COLO829 (cell line): ENCODE results near the gene SPEN.
"Not testable (repeated sequence)": the region's sequence is repeated elsewhere in the genome, so short reads cannot be mapped to it uniquely, and the experiment has no call there.

Experiments
- DNase-seq: peaks from one replicate; pipeline ENCODE4 v3.0.0; 2012; ENCODE audit warnings: low spot score

SPEN gene

DNA sequence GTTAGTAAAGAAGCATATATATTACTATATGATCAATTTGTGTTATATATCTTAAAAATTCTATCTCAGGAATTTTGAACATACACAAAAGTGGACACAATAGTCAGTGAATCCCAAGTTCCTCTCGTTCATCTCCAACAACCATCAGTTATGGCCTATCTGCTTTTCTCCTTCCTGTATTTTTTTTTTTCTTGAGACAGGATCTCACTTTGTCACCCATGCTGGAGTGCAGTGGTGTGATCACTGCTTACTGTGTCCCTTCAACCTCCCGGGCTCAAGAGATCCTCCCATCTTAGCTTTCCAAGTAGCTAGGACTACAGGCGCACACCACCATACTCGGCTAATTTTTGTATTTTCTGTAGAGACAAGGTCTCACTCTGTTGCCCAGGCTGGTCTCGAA is 9.4 kb downstream of the SPEN start:
- no peak for DNase-seq

DNA sequence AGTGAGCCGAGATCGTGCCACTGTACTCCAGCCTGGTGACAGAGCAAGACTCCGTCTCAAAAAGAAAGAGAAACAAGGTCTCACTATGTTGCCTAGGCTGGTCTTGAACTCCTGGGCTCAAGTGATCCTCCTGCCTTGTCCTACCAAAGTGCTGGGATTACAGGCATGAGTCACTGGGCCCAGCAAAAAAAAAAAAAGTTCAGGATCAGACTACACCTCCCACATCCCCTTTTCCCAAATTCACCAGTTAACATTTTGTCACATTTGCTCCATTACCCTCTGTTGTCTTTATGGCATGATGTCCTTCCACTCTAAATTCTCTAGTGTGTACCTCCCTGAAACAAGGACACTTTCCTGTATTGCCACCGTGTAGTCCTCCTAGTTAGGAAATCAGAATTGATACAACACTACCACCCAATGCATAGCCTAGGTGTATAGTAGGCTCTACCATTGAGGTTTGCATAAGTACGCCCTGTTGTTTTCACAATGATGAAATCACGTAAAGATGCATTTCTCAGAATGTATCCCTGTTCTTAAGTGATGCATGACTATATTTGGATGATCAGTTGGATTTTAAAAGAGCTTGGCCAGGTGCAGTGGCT is 10.7 kb downstream of the SPEN start:
- no peak for DNase-seq

DNA sequence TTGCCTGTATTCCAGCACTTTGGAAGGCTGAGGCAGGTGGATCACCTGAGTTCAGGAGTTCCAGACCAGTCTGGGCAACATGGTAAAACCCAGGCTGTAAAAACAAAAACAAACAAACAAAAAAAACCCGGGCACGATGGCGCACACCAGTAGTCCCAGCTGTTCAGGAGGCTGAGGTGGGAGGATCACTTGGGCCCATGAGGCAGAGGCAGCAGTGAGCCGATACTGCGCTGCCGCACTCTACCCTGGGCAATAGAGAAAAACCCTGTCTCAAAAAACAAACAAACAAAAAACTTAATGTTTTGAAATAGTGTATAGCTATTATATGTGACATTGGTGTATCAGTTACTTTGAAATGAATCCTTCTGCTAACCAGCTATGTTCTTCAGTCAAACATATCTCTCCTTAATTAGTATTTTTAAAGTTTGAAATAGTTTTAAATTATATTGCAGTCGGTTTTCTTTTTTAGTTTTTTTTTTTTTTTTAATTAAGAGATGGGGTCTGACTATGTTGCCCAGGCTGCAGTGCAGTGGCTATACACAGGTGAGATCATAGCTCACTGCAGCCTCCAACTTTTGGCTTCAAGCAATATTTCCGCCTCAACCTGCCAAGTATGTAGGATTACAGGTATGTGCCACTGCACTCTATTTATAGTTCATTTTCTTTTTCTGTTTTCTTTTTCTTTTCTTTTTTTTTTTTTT is 11.3 kb downstream of the SPEN start:
- no peak for DNase-seq

DNA sequence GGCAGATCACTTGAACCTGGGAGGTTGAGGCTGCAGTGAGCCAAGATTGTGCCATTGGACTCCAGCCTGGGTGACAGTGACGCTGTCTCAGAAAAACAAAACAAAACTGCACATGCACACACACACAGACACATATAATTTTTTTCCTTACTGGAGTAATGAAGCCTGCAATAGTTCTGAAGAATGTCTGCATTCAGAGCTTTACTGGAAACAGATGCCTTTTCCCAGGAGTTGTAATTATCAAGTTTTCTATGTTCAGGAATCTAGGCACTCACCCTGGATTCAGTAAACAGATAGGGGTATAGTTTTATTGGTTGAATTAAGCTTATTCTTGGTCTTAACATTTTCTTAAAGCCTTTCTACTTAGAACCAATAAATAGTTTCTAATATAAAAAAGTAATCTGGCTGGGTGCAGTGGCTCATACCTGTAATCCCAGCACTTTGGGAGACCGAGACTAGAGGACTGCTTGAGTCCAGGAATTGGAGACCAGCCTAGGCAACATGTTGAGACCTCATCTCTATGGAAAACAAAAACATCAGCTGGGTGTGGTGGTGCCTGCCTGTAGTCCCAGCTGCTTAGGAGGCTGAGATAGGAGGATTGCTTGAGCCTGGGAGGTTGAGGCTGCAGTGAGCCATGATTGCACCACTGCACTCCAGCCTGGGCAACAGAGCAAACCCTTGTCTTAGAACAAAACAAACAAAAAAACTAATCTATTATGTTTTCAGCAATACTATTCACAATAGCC is 15.8 kb downstream of the SPEN start:
- DNase-seq = no peak

- DNase-seq = no peak
Measured at GRCh38 chr1:15866721-15867201, 19.3 kb downstream of the SPEN start.

DNA sequence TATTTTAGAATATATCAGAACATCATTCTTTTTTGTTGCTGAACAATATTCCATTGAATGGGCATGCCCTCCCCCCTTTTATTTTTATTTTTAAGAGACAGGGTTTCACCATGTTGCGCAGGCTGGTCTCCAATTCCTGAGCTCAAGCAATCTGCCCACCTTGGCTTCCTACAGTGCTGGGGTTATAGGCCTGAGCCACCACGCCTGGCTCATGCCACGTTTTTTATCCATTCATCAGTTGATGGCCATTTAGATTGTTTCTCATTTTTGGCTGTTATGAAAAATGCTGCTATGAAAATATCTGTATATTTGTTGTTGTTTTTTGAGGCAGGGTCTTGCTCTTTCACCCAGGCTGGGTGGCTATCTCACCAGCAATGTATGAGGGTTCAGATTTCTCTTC is 19.8 kb downstream of the SPEN start:
- no peak for DNase-seq

DNA sequence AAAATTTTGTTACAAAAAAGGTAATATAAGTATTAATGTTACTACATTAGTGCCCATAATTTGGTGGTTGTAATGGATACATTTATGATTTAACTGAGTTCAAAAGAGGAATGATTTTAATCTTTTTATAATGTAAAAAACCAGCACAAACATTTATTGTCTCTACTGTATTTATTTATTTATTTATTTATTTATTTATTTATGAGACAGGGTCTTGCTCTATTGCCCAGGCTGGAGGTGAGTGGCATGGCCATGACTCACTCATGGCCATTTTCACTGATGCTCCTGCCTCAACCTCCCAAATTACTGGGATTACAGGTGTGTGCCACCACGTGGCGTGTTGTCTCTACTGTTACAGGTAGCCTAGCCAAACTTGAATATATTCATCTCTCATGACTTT is 21.9 kb downstream of the SPEN start:
- DNase-seq = no peak

- DNase-seq = no peak
Measured at GRCh38 chr1:15870421-15870820, 22.9 kb downstream of the SPEN start.

DNA sequence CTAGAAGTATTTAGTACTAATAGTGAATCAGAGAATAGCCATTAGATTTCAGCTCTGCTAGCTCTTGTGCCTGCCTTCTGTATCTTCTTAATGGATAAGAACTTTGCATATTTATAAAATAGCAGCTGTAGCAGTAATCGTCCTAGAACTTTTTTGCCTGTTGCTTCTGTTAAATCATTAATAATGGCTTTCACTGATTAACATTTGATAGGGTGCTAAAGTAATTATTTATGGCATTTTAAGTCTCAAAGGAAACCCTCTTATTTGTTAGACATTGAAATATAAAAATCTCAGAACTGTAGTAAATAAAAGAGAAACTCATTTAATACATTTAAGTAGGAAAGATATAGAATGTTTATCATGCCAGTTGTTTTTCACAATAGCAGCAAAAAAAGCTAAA is 27.0 kb downstream of the SPEN start:
- no peak for DNase-seq

- DNase-seq = no peak
Measured at GRCh38 chr1:15876357-15877055, 29.0 kb downstream of the SPEN start.

GRCh38 chr1:15881961-15882360 is 34.5 kb downstream of the SPEN start:
- DNase-seq = no peak

DNA sequence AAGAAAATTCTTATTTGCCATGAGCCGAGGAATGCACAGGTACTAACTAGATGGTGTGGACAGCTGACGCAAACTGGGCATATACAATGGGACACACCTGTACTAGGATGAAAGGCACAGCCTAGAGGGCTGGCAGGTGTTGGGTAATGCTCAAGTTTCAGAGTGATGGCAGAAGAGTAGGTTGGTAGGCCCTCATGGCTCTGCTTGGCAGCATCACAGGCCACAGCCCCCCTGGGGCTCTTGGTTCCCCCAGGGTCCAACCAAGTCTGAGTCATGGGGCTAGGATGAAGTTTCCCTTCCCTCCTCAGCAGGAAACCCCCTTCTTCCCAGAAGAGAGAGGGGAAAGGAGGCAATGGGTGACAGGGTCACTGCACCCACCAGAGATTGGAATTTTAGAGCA is 35.2 kb downstream of the SPEN start:
- DNase-seq = no peak

DNA sequence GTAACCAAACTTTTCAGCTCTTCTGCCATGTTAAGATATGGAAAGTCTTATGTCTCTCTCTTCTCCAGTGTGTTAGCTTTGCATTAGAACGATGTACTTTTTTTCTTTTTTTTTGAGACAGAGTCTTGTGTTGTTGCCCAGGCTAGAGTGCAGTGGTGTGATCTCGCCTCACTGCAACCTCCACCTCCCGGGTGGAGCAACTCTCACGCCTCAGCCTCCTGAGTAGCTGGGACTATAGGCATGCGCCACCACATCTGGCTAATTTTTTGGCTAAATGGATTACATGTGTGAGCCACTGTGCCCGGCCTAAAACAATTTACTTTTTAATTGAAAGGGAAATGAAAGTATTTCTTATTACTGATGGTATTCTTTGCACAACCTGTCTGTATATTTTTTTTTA is 35.8 kb downstream of the SPEN start:
- no peak for DNase-seq

- DNase-seq = no peak
Measured at GRCh38 chr1:15884477-15884876, 37.0 kb downstream of the SPEN start.

- DNase-seq = no peak
Measured at GRCh38 chr1:15885269-15885668, 37.8 kb downstream of the SPEN start.

GRCh38 chr1:15885701-15886610 is 38.4 kb downstream of the SPEN start:
- peak; percentile 68 for DNase-seq

GRCh38 chr1:15886611-15887167 is 39.2 kb downstream of the SPEN start:
- DNase-seq = no peak

GRCh38 chr1:15892857-15893599 is 45.5 kb downstream of the SPEN start:
- not testable (repeated sequence) for DNase-seq

GRCh38 chr1:15895233-15895632 is 47.7 kb downstream of the SPEN start:
- DNase-seq = no peak

DNA sequence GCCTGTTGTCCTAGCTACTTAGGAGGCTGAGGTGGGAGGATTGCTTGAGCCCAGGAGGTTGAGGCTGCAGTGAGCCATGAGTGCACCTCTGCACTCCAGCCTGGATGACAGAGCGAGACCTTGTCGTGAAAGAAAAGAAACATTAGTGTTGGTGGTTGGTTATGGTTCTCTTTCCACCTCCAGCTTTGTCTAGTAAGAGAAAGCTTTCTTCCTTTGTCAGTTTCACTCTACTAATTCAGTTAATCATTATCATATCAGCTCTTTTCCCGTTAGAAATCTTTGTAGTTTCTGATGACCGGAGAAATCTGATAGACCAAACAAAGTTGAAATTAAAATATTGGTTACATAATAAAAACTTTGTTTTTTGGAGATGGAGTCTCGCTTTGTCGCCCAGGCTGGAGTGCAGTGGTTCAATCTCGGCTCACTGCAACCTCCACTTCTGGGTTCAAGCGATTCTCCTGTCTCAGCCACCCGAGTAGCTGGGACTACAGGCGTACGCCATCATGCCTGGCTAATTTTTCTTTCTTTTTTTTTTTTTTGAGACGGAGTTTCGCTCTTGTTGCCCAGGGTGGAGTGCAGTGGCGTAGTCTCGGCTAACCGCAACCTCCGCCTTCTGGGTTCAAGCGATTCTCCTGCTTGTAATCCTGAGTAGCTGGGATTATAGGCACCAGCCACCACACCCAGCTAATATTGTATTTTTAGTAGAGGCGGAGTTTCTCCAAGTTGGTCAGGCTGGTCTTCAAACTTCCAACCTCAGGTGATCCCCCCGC is 49.5 kb downstream of the SPEN start:
- not testable (repeated sequence) for DNase-seq
